Transverse colon (tissue), 4 donors: ENCODE data around the gene METTL2B. TPM values are rescaled to one million over a fixed set of nuclear protein-coding genes. Genes with fewer than 3 reads are reported as not detected.
"Not testable (repeated sequence)": the region's sequence is repeated elsewhere in the genome, so short reads cannot be mapped to it uniquely, and the experiment has no call there.

Experiments used
- DNase-seq: peaks from one replicate; pipeline ENCODE4 v3.0.0-alpha.2; 2019
- H3K27ac ChIP-seq, 4 donors: fragments of 200-600 bp; sonication (generic); 2 replicates each; pipeline ENCODE4 v1.5.1; 2016 to 2018; ENCODE audit warnings: inconsistent platforms in 4 of 4
- H3K27me3 ChIP-seq: fragments of 200-600 bp; sonication (generic); 2 replicates; pipeline ENCODE4 v1.5.1; 2017; ENCODE audit warnings: inconsistent platforms
- H3K36me3 ChIP-seq, 4 donors: fragments of 200-600 bp; sonication (generic); 2 replicates each; pipeline ENCODE4 v1.5.1; 2017 to 2019; ENCODE audit warnings: inconsistent platforms in 4 of 4
- H3K4me1 ChIP-seq, 4 donors: fragments of 200-600 bp; sonication (generic); 2 replicates each; pipeline ENCODE4 v1.5.1; 2017 to 2020; ENCODE audit warnings: inconsistent platforms in 4 of 4
- H3K4me3 ChIP-seq, 4 donors: fragments of 200-600 bp; sonication (generic); 1 replicate in 1 of 4; 2 replicates in 3 of 4; pipeline versions ENCODE4 v1.5.1 to v1.6.1; 2017 to 2019; ENCODE audit warnings: inconsistent platforms in 4 of 4
- H3K9me3 ChIP-seq, 2 donors: fragments of 200-600 bp; sonication (generic); 2 replicates each; pipeline ENCODE4 v1.5.1; 2017 to 2019; ENCODE audit warnings: inconsistent platforms in 2 of 2
- CTCF ChIP-seq, 5 experiments: fragments of 200-600 bp in 3 of 5; fragments of 450-650 bp in 2 of 5; sonication (generic) in 3 of 5; IDR thresholded peaks; 1 replicate in 2 of 5; 2 replicates in 3 of 5; pipeline ENCODE4 v1.5.1; 2016 to 2017; ENCODE audit warnings: antibody characterized with exemption in 5 of 5, inconsistent platforms in 3 of 5, mild to moderate bottlenecking in 2 of 5, moderate library complexity in 1 of 5
- EP300 ChIP-seq: sonication (generic); formaldehyde crosslinking; IDR thresholded peaks from one replicate; pipeline ENCODE4 v1.6.1; 2017; ENCODE audit warnings: antibody characterized with exemption, low read depth
- POLR2A ChIP-seq: fragments of 450-650 bp; IDR thresholded peaks from one replicate; pipeline ENCODE4 v1.6.1; 2016; ENCODE audit warnings: antibody characterized with exemption, mild to moderate bottlenecking, moderate library complexity
- POLR2AphosphoS5 ChIP-seq, 3 donors: sonication (generic); formaldehyde crosslinking; IDR thresholded peaks; one replicate each; pipeline ENCODE4 v1.6.1; 2016; ENCODE audit warnings: antibody characterized with exemption in 3 of 3
- WGBS, 2 donors: methylation state at CpG; one replicate each; pipeline ENCODE4 v1.1.5; 2018; ENCODE audit warnings: low coverage in 1 of 2; 5-methylcytosine and 5-hydroxymethylcytosine counted together
- in situ Hi-C, 4 donors: fragments of 200-750 bp; cut with MboI; loops; one replicate each; pipeline versions ENCODE4 v1.15.0 to v1.15.1; 2017; ENCODE audit warnings: low sequenced_read_pairs in 3 of 4, low pct_ligation_motif_present in 1 of 4, low pct_unique_long_range_greater_than_20kb in 1 of 4
- intact Hi-C: fragments of 100-400 bp; cut with DNase I; formaldehyde crosslinking; loops from one replicate; pipeline ENCODE4 v1.15.1; 2023; ENCODE audit warnings: low total_unique reads
- total RNA-seq, 4 donors: library from RNA; depleted of rRNA; stranded (reverse); fragments of >200 nt; gene quantifications; one replicate each; pipeline ENCODE4 v1.1.0, GENCODE V29; 2016

METTL2B gene
- total RNA-seq, 4 donors from 2014 or later, result 22.1 to 30.3 (median 23.2) TPM

DNA sequence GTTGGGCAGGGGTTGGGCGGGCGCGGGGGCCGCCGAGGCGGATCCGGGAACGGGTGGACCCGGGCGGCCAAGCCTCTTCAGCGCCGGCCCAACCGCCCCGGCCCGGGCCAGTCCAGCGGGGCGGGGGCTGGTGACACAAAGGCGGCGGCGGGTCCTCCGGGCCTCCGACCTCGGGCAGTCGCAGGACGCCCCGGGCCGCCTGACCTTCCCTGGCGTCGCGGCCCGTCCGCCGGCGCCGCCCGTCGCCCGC lies 54.2 kb downstream of the METTL2B start:
- intact Hi-C loops, result no loop called here
- whole genome bisulfite sequencing, 2 donors, result 1% methylated on average over 37 of the region's 38 CpGs; no CpG with 5 or more reads in 1 of the 2 donors
- TF ChIP-seq POLR2A, result no peak
- no peak for TF ChIP-seq POLR2AphosphoS5 (IDR thresholded peaks at IDR 0.05)
- TF ChIP-seq CTCF (IDR thresholded peaks at IDR 0.05), result no peak
- TF ChIP-seq EP300, result no peak
- DNase-seq, result no peak
- Histone ChIP-seq H3K4me3 (peak overlapping the region; percentile 90 to 100 (median 94)), H3K4me1 (peaks cover 7 to 33% (median 15%) of the 10 kb centered on the region in 4 donors), H3K36me3 (no peaks in the 10 kb centered on the region), H3K27me3 (no peaks in the 10 kb centered on the region), H3K9me3 (no peaks in the 10 kb centered on the region), H3K27ac (peak overlapping the region; percentile 99 to 100 (median 99))
- in situ Hi-C loops, result no loop called here

DNA sequence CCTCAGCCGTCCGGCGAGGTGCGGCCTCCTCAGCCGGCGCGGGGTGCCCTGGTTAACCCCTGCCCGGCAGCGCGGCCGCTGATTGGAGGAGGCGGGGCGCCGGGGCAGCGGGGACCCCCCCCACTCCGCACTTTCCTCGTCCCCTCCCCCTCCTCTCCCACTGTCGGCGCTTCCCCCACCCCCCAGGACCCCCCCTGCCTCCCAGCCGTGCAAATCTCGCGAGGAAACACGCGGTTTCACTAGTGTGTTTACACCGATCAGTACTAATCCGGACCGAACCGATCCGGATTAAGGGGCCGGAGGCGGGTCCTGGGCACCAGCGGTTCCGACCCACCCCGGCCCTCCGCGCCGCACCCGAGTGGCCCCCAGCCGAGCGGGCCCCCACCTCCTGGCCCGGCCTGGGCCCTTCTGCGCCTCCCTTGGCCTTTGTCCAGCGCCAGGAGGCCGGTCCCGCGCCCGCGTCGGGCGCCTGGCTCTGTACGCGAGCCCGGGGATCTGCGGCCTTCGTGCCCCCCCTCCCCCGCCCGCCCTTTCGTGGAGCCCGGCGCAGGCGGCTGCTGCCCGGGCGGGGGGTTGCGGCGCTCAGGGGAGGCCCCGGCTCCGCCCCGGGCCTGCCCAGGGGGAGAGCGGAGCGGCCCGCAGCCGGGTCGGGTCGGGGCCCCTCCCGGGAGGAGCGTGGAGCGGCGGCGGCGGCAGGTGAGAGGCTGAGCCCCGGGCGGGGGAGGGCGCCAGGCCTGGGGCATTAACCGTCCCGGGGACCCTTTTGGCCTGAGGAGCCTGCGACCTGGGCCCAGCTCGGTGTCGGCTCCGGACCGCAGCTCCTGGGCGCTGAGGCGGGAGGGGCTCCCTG lies 54.8 kb downstream of the METTL2B start:
- H3K9me3 ChIP-seq, in situ Hi-C loops, H3K27me3 ChIP-seq, H3K36me3 ChIP-seq, intact Hi-C loops: not testable (repeated sequence)
- peak; percentile 91 for DNase-seq
- Histone ChIP-seq H3K4me1 (peaks cover 7 to 33% (median 15%) of the 10 kb centered on the region in 4 donors), H3K4me3 (peak overlapping the region; percentile 90 to 100 (median 98)), H3K27ac (peak overlapping the region; percentile 99 to 100 (median 99))
- WGBS, 2 donors, result 0% methylated on average over 6 of the region's 92 CpGs; no CpG with 5 or more reads in 1 of the 2 donors
- TF ChIP-seq POLR2AphosphoS5 (IDR thresholded peaks at IDR 0.05), result peak in 2 of 3 donors; percentile 23 to 25
- TF ChIP-seq POLR2A, result peak; percentile 32

GRCh38 chr7:128531955-128532478 lies 55.5 kb downstream of the METTL2B start:
- intact Hi-C loops, H3K9me3 ChIP-seq, in situ Hi-C loops, H3K27me3 ChIP-seq, H3K36me3 ChIP-seq: not testable (repeated sequence)
- peak; percentile 54 for DNase-seq
- Histone ChIP-seq H3K4me3 (peak overlapping the region; percentile 90 to 100 (median 98)), H3K27ac (peak overlapping the region; percentile 99 to 100 (median 99)), H3K4me1 (peaks cover 7 to 34% (median 15%) of the 10 kb centered on the region in 4 donors)
- TF ChIP-seq POLR2A, result peak; percentile 39
- peak in 1 of 3 donors; percentile 11 for TF ChIP-seq POLR2AphosphoS5 (IDR thresholded peaks at IDR 0.05)
- WGBS, 2 donors, result 0 to 1% methylated on average over 5 to 22 of the region's 35 CpGs

GRCh38 chr7:128532956-128533355 lies 56.4 kb downstream of the METTL2B start:
- intact Hi-C loops, H3K36me3 ChIP-seq, in situ Hi-C loops, H3K27me3 ChIP-seq, DNase-seq, H3K9me3 ChIP-seq: not testable (repeated sequence)
- peaks cover 7 to 37% (median 15%) of the 10 kb centered on the region in 4 donors for H3K4me1 ChIP-seq
- WGBS, 2 donors, result 0 to 17% methylated on average over 1 of the region's 1 CpG
- peak overlapping the region in 1 of 4 donors; percentile 97 for H3K4me3 ChIP-seq
- H3K27ac ChIP-seq, result peak overlapping the region; percentile 99 to 100 (median 99)

DNA sequence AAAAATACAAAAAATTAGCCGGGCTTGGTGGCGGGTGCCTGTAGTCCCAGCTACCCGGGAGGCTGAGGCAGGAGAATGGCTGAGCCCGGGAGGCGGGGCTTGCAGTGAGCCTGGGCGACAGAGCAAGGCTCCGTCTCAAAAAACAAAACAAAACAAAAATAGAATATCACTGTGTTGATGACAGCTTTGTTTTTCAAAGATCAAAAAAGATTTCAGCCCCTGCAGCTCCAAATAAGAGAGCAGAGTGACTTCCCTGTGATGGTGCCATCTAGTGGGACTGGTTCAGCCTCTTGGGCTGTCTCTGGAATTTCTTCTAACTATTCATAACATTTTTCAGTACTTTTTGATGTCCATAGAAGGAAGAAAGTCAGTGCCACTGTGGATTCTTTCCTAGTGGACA lies 60.9 kb downstream of the METTL2B start:
- in situ Hi-C loops, H3K36me3 ChIP-seq, DNase-seq, H3K27me3 ChIP-seq, intact Hi-C loops, H3K4me3 ChIP-seq, H3K9me3 ChIP-seq: not testable (repeated sequence)
- peak overlapping the region in 3 of 4 donors; percentile 14 to 24 (median 17) for H3K27ac ChIP-seq
- peak in 2 of 5 experiments; percentile 32 to 33 for TF ChIP-seq CTCF (IDR thresholded peaks at IDR 0.05)
- 60 to 83% methylated on average over 3 to 7 of the region's 7 CpGs for WGBS, 2 donors
- peaks cover 7 to 31% (median 10%) of the 10 kb centered on the region in 4 donors for H3K4me1 ChIP-seq

GRCh38 chr7:128542530-128542929 lies 66.0 kb downstream of the METTL2B start:
- H3K27me3 ChIP-seq, intact Hi-C loops, H3K4me3 ChIP-seq, H3K4me1 ChIP-seq, in situ Hi-C loops, H3K9me3 ChIP-seq, H3K27ac ChIP-seq, DNase-seq: not testable (repeated sequence)
- peaks cover 0 to 20% (median 6%) of the 10 kb centered on the region in 4 donors for H3K36me3 ChIP-seq
- 72 to 78% methylated on average over 2 of the region's 2 CpGs for WGBS, 2 donors

- H3K4me3 ChIP-seq, in situ Hi-C loops, H3K4me1 ChIP-seq, intact Hi-C loops, H3K9me3 ChIP-seq, DNase-seq, H3K27me3 ChIP-seq: not testable (repeated sequence)
- peak overlapping the region in 1 of 4 donors; percentile 43 for H3K27ac ChIP-seq
- 21% methylated on average over 1 of the region's 1 CpG; no CpG with 5 or more reads in 1 of the 2 donors for WGBS, 2 donors
- peaks cover 0 to 20% (median 6%) of the 10 kb centered on the region in 4 donors for H3K36me3 ChIP-seq
Measured at GRCh38 chr7:128543300-128543699, 66.8 kb downstream of the METTL2B start.

- WGBS, 2 donors, result 86 to 94% methylated on average over 7 to 9 of the region's 9 CpGs
- H3K4me1 ChIP-seq, H3K4me3 ChIP-seq, H3K27ac ChIP-seq, DNase-seq, H3K9me3 ChIP-seq, in situ Hi-C loops, intact Hi-C loops, H3K27me3 ChIP-seq: not testable (repeated sequence)
- H3K36me3 ChIP-seq, result peaks cover 0 to 12% (median 3%) of the 10 kb centered on the region in 4 donors
Measured at GRCh38 chr7:128546319-128546851, 69.8 kb downstream of the METTL2B start.
